SK-N-SH (cell line): ENCODE results near the gene THAP7.

Experiments
- ELF1 ChIP-seq: IDR thresholded peaks from 2 replicates; pipeline ENCODE4 v1.4.0; 2012
- EP300 ChIP-seq, 2 experiments: IDR thresholded peaks; 2 replicates each; pipeline versions ENCODE4 v1.4.0 to v1.6.1; 2012; ENCODE audit warnings: borderline replicate concordance in 1 of 2, low read depth in 1 of 2, low read length in 1 of 2
- POLR2AphosphoS5 ChIP-seq: IDR thresholded peaks from 2 replicates; pipeline ENCODE4 v1.6.1; 2012; ENCODE audit warnings: low read depth, low read length
- RAD21 ChIP-seq: IDR thresholded peaks from 2 replicates; pipeline ENCODE4 v1.6.1; 2012; ENCODE audit warnings: mild to moderate bottlenecking, low read length
- SMC3 ChIP-seq: IDR thresholded peaks from 2 replicates; pipeline ENCODE4 v1.6.1; 2012; ENCODE audit warnings: low read depth, low read length, improper control_type of control experiment
- TEAD4 ChIP-seq: IDR thresholded peaks from 2 replicates; pipeline ENCODE4 v1.4.0; 2012; ENCODE audit warnings: mild to moderate bottlenecking, borderline replicate concordance; ENCODE audit not compliant: insufficient read depth
- USF1 ChIP-seq: IDR thresholded peaks from 2 replicates; pipeline ENCODE4 v1.4.0; 2012; ENCODE audit warnings: low read depth, borderline replicate concordance
- ZBTB33 ChIP-seq: IDR thresholded peaks from 2 replicates; pipeline ENCODE4 v1.4.0; 2012; ENCODE audit warnings: low read depth, borderline replicate concordance
- TF ChIP-seq, protein P1 (sequence below): fragments of 200-600 bp; sonication (generic); IDR thresholded peaks from 2 replicates; pipeline ENCODE4 v1.6.1; 2017; ENCODE audit warnings: antibody characterized with exemption, mild to moderate bottlenecking, moderate library complexity
- TF ChIP-seq, protein P2 (sequence below): fragments of 150-350 bp; IDR thresholded peaks from 2 replicates; pipeline ENCODE4 v1.6.1; 2017; ENCODE audit warnings: antibody characterized with exemption, low read length, low read depth, borderline replicate concordance

DNA sequence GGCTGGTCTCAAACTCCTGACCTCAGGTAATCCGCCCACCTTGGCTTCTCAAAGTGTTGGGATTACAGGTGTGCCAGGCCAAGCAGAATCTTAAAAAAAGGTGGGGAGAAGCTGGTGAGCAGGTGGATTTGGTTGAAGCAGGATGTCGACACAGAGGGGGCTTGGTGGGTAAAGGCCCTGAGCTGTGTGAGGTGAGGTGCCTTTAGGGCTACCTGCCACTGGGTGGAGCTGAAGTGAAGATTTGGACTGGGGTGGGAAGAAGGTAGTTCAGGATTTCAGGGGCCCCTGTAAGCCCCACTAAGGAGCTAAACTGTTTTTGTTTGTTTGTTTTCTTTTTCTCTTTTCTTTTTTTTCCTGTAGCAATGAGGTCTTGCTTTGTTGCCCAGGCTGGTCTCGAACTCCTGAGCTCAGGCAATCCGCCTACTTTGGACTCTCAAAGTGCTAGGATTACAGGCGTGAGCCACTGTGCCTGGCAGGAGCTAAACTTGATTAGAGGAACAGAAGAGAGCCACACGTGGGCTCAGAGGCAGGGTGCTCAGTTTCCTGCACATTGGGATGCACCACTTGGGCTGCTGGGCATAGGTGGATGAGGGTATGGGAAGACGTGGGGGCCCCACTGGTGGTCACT, 19.0 kb upstream of the THAP7 start:
- no peak for TF ChIP-seq POLR2AphosphoS5
- TF ChIP-seq RAD21 = peak; percentile 56
- TF ChIP-seq, protein P1, sequence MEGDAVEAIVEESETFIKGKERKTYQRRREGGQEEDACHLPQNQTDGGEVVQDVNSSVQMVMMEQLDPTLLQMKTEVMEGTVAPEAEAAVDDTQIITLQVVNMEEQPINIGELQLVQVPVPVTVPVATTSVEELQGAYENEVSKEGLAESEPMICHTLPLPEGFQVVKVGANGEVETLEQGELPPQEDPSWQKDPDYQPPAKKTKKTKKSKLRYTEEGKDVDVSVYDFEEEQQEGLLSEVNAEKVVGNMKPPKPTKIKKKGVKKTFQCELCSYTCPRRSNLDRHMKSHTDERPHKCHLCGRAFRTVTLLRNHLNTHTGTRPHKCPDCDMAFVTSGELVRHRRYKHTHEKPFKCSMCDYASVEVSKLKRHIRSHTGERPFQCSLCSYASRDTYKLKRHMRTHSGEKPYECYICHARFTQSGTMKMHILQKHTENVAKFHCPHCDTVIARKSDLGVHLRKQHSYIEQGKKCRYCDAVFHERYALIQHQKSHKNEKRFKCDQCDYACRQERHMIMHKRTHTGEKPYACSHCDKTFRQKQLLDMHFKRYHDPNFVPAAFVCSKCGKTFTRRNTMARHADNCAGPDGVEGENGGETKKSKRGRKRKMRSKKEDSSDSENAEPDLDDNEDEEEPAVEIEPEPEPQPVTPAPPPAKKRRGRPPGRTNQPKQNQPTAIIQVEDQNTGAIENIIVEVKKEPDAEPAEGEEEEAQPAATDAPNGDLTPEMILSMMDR = peak; percentile 52
- TF ChIP-seq EP300 (IDR thresholded peaks at IDR 0.05; ENCODE audit: borderline replicate concordance in 1 of 2, low read depth in 1 of 2, low read length in 1 of 2) = no peak
- TF ChIP-seq SMC3 = no peak
- no peak for TF ChIP-seq TEAD4
- no peak for TF ChIP-seq ELF1
- TF ChIP-seq USF1 = no peak
- TF ChIP-seq, protein P2, sequence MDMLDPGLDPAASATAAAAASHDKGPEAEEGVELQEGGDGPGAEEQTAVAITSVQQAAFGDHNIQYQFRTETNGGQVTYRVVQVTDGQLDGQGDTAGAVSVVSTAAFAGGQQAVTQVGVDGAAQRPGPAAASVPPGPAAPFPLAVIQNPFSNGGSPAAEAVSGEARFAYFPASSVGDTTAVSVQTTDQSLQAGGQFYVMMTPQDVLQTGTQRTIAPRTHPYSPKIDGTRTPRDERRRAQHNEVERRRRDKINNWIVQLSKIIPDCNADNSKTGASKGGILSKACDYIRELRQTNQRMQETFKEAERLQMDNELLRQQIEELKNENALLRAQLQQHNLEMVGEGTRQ = no peak
- TF ChIP-seq ZBTB33 = no peak
